Activated T-helper 1 cell treated with anti-CD3 and anti-CD28 coated beads, Interleukin-2, amount 50 U/mL, for 16 hours (primary cell): Measurements from ENCODE around the gene GBP3.
"Not testable (repeated sequence)": the region's sequence is repeated elsewhere in the genome, so short reads cannot be mapped to it uniquely, and the experiment has no call there.

ENCODE experiments used
- DNase-seq, 2 donors: peaks; one replicate each; pipeline ENCODE4 v3.0.0-alpha.2; 2020; ENCODE audit warnings: low read depth in 1 of 2, low spot score in 1 of 2

The GBP3 gene

DNA sequence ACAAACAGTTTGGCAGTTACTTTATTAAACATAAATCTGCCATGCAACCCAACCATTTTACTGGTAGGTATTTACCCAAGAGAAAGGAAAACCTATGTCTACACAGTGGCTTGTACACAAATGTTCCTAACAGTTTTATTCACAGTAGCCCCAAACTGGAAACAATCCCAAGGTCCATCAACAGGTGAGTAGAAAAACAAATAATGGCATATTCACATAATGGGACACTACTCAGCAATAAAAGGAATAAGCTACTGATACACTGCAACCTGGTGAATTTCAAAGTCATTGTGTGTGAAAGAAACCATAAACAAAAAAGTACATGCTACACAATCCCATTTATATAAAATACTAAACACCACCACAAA is 42.9 kb downstream of the GBP3 start:
- no peak for DNase-seq

DNA sequence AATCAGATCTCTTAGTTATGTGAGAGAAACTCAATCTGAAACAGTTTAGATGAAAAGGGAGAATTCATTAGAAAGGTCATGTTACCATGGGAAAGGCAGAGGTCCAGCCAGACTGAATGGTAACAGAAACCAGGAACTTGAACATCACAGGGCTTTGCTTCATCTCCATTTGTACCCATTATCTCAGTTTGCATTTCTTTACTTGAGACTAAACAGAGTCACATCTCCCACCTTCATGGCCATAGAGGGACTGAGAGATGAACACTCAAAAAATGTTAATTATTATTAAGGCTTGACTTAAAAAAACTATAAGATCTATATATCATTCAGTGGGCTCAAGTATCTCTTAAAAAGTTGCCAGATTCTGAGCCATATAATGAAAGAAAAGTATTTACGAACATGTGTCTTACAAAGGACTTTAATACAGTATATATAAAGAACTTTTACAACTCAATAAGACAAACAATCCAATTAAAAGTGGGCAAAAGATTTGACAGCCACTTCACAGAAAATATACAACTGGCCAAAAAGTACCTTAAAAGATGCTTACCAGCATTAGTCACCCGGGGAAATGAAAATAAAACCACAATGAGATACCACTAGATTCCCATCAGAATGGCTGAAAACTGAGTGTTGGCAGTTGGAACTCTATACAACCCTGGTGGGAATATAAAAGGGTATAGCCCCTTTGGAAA is 43.5 kb downstream of the GBP3 start:
- DNase-seq: no peak

DNA sequence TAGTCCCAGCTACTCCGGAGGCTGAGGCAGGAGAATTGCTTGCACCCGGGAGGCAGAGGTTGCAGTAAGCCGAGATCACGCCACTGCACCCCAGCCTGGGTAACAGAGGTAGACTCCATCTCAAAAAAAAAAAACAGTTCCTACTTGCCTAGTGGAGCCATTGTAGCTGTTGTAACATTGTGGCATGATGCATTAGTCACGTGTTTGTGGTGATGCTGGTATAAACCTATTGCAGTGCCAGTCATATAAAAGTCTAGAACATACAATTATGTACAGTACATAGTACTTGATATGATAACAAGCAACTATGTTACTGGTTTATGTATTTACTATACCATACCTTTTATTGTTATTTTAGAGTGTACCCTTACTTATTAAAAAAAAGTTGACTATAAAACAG is 46.4 kb downstream of the GBP3 start:
- no peak for DNase-seq

DNA sequence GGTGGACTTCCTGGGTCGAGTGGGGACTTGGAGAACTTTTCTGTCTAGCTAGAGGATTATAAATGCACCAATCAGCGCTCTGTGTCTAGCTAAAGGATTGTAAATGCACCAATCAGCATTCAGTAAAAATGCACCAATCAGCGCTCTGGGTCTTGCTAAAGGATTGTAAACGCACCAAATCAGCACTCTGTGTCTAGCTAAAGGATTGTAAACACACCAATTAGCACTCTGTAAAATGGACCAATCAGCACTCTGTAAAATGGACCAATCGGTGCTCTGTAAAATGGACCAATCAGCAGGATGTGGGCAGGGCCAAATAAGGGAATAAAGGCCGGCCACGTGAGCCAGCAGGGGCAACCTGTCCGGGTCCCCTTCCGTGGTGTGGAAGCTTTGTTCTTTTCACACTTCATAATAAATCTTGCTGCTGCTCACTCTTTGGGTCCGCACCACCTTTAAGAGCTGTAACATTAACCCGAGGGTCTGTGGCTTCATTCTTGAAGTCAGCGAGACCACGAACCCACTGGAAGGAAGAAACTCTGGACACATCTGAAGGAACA is 48.0 kb downstream of the GBP3 start:
- not testable (repeated sequence) for DNase-seq

DNA sequence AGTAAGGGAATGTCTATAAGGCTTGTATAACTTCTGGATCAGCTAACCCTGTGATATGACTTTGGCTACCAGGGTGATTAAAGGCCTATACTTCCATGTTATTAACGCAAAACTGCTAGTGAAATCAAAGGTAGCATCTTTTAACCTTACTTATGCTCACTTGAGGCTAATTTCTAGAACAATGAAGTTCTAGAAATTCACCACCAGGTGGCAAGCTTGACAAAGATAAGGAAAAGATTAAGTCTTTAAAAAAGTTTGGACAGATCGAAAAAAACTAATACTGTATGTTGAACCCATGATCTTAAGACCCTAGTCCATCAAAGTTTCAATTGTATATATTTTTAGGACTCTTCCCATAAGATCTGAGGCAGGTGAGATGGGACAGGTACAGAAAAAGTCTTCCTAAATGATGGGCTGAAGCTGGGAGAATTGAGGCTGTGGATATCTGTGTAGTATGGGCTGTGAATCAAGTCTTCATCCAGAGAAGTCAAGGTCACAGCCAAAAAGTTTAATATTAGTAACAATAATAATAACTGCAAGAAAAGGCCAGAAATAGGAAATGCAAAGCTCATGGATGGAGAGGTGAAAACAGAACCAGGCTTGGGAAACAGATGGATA is 49.0 kb downstream of the GBP3 start:
- no peak for DNase-seq

DNA sequence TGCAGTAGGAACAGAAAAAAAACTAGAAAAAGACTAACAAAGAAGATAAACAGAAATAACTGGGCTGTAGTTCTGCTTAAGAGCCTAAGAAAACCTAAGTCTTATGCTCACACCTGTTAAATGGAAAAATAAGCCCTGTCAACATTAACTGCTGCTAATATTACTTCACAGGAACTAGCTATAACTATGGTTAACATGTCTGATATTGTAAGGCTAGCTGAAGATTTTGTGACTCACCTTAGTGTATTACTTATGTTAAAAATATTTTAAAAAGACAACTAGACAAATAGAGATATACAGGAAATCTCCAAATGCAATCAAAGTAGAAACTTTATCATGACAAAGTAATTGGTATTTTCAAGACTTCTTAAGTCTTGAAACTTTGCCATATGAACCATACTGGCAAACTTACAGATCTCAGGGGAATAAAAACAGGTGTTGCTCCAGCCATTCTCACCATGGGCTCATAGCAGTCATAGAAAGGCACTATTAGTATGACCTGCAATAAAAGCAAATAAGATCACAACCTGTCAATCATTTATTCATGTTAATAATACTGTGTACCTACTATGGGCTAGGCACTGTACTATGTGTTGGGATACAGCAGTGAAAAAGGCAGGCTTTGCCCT is 60.9 kb downstream of the GBP3 start:
- no peak for DNase-seq

DNA sequence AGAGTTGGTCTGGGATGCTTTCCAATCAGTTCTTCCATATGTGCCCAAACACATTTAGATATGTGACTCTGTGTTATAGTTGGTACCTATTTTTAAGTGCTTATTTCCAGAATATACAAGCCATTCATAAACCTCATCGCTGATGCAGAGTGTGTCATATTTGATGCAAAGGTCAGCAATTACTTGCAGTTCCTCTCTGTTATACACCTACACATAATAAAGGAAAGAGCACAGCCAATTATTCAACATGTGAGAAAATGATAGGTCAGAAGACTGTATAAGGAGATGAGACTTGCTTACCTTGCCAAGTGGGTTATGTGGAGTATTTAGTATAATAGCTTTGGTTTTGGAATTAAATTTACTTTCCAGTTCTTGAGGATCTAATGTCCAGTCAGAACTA is 61.6 kb downstream of the GBP3 start:
- DNase-seq: no peak
